CD4-positive, alpha-beta T cell treated with Interleukin-4 for 1 hour (primary cell): Measurements from ENCODE around the gene ARPC1B.
"Not testable (repeated sequence)": the region's sequence is repeated elsewhere in the genome, so short reads cannot be mapped to it uniquely, and the experiment has no call there.

ENCODE experiments used
- DNase-seq, 2 donors: peaks; one replicate each; pipeline ENCODE4 v3.0.0-alpha.2; 2020 to 2022

Gene ARPC1B

GRCh38 chr7:99415513-99416127 is 41.1 kb downstream of the ARPC1B start:
- DNase-seq = peak; percentile 39 to 43

- DNase-seq = no peak
These were observed 43.7 kb downstream of the ARPC1B start for GRCh38 chr7:99418260-99418659.

- no peak for DNase-seq
These were observed 44.9 kb downstream of the ARPC1B start for GRCh38 chr7:99419323-99420021.

GRCh38 chr7:99420213-99420612 is 45.7 kb downstream of the ARPC1B start:
- DNase-seq = no peak

- no peak for DNase-seq
These were observed 46.5 kb downstream of the ARPC1B start for GRCh38 chr7:99420986-99421385.

GRCh38 chr7:99422186-99422585 is 47.7 kb downstream of the ARPC1B start:
- no peak for DNase-seq

GRCh38 chr7:99422625-99423024 is 48.1 kb downstream of the ARPC1B start:
- no peak for DNase-seq

- DNase-seq = no peak
These were observed 50.6 kb downstream of the ARPC1B start for GRCh38 chr7:99424932-99425730.

GRCh38 chr7:99428972-99429566 is 54.5 kb downstream of the ARPC1B start:
- DNase-seq = no peak

GRCh38 chr7:99429756-99430155 is 55.2 kb downstream of the ARPC1B start:
- DNase-seq = no peak

GRCh38 chr7:99431756-99432540 is 57.4 kb downstream of the ARPC1B start:
- DNase-seq = not testable (repeated sequence)

GRCh38 chr7:99433158-99433557 is 58.6 kb downstream of the ARPC1B start:
- no peak for DNase-seq

- DNase-seq = no peak
These were observed 63.5 kb downstream of the ARPC1B start for GRCh38 chr7:99437946-99438572.

GRCh38 chr7:99438573-99439480 is 64.3 kb downstream of the ARPC1B start, which contains the start of the genes CPSF4 and PTCD1:
Gene CPSF4 (plus strand): TSS chr7:99438943. CDS start chr7:99439083, 140 bp downstream.
Gene PTCD1 (minus strand): TSS chr7:99438798. CDS start chr7:99435242, 3,556 bp downstream.
- DNase-seq = peak; percentile 92 to 93

GRCh38 chr7:99440195-99440594 is 65.7 kb downstream of the ARPC1B start:
- DNase-seq = no peak
